ENCODE results near the gene SLC16A13. TPM values are rescaled to one million over a fixed set of nuclear protein-coding genes. Genes with fewer than 3 reads are reported as not detected.

Gene SLC16A13
- total and polyA plus RNA-seq, 2 donors (not counting 1 experiment from before 2014, with no cell fraction given) = 7.4 to 21.9 TPM

- H3K9ac ChIP-seq (ENCODE audit: low read length) = peak overlapping the region; percentile 62
- WGBS (ENCODE audit: insufficient coverage) = 42% methylated on average over 46 of the region's 51 CpGs
- ATAC-seq (ENCODE audit: low read depth) = peak; percentile 72
These were observed 12.0 kb upstream of the SLC16A13 start for GRCh38 chr17:7023576-7024401.

More at GRCh38 chr17:7023576-7024401, 12.0 kb upstream of the SLC16A13 start:
- ChIA-PET POLR2A (interaction anchor here (0.6 to 3.0 kb wide), 11 partner anchors 9 to 663 kb away, joined by 3 to 26 read pairs (median 5); partner anchors contain the start of genes DVL2, RNASEK, SLC16A11 and SLC16A13), CTCF (interaction anchor here (0.9 to 7.2 kb wide), 8 partner anchors 12 to 181 kb away, joined by 3 to 84 read pairs (median 12); partner anchors contain the start of genes SLC16A11 and SLC16A13)
- H3K4me3 ChIP-seq (ENCODE audit: control extremely low read depth in 1 of 5, extremely low read depth in 1 of 5, insufficient read depth in 1 of 5, low read depth in 2 of 5, low read length in 4 of 5) = peak overlapping the region; percentile 5 to 71 (median 30)
- peak overlapping the region; percentile 92 for H3K27ac Mint-ChIP-seq
- peaks cover 28% of the 10 kb centered on the region for H3K4me1 Mint-ChIP-seq
- H3K4me2 ChIP-seq (replicated peaks; ENCODE audit: low read depth, low read length, poor library complexity, severe bottlenecking) = peak overlapping the region; percentile 83
- H3K36me3 ChIP-seq (replicated peaks in 1 of 2; ENCODE audit: control extremely low read depth in 1 of 2, control insufficient read depth in 1 of 2, extremely low read depth in 1 of 2, insufficient read depth in 2 of 2, low read length in 1 of 2) = no peaks in the 10 kb centered on the region
- peaks cover 21 to 27% of the 10 kb centered on the region in 2 donors for H3K4me1 ChIP-seq (ENCODE audit: control insufficient read depth in 2 of 2, insufficient read depth in 2 of 2, low read length in 2 of 2)
- DNase-seq = peak; percentile 95
- H3K79me2 ChIP-seq (ENCODE audit: control insufficient read depth, insufficient read depth, low read length) = no peaks in the 10 kb centered on the region
- intact Hi-C loops (cut with micrococcal nuclease) = loop anchor here (1.0 kb wide), 1 partner anchor 12 kb away; no protein-coding TSS in a partner anchor
- H3K9me3 ChIP-seq (ENCODE audit: control extremely low read depth in 1 of 3, control insufficient read depth in 2 of 3, insufficient read depth in 1 of 3, low read length in 2 of 3) = peaks cover 0 to 17% (median 0%) of the 10 kb centered on the region in 3 donors
- no peaks in the 10 kb centered on the region for H4K20me1 ChIP-seq (ENCODE audit: control insufficient read depth, insufficient read depth, low read length, poor library complexity, severe bottlenecking)
- H3K27ac ChIP-seq (ENCODE audit: low read length in 2 of 2) = peak overlapping the region; percentile 45 to 73
- H3K27me3 ChIP-seq (replicated peaks in 1 of 4; ENCODE audit: control extremely low read depth in 1 of 4, control insufficient read depth in 3 of 4, insufficient read depth in 4 of 4, low read length in 3 of 4) = no peaks in the 10 kb centered on the region
- H3K27me3 Mint-ChIP-seq = no peaks in the 10 kb centered on the region
- H2AFZ ChIP-seq (ENCODE audit: insufficient read depth, low read depth, low read length, poor library complexity, severe bottlenecking) = peak overlapping the region; percentile 80
- TF ChIP-seq CTCF (IDR thresholded peaks at IDR 0.05) (no peak), EZH2 (IDR thresholded peaks at IDR 0.05; ENCODE audit: borderline replicate concordance, insufficient read depth, low read depth, low read length, poor library complexity, severe bottlenecking) (no peak)
- H3K9me3 Mint-ChIP-seq (ENCODE audit: insufficient read depth) = no peaks in the 10 kb centered on the region
- H3K4me3 Mint-ChIP-seq = peak overlapping the region; percentile 82

Data from B cell (primary cell).